Stomach (tissue), 4 donors: ENCODE results near the gene FNBP1L.

Experiments
- EP300 ChIP-seq: sonication (generic); formaldehyde crosslinking; IDR thresholded peaks from one replicate; pipeline ENCODE4 v1.6.1; 2017; ENCODE audit warnings: antibody characterized with exemption
- POLR2A ChIP-seq, 4 donors: fragments of 450-650 bp; IDR thresholded peaks; one replicate each; pipeline ENCODE4 v1.6.1; 2016; ENCODE audit warnings: antibody characterized with exemption in 4 of 4, control low read depth in 2 of 4, mild to moderate bottlenecking in 1 of 4, moderate library complexity in 1 of 4
- POLR2AphosphoS5 ChIP-seq, 3 donors: sonication (generic); formaldehyde crosslinking; IDR thresholded peaks; one replicate each; pipeline ENCODE4 v1.6.1; 2016; ENCODE audit warnings: antibody characterized with exemption in 3 of 3
- TF ChIP-seq, protein P1 (sequence below), 7 experiments: fragments of 450-650 bp in 4 of 7; fragments of 200-600 bp in 3 of 7; sonication (generic) in 3 of 7; IDR thresholded peaks; one replicate each; pipeline ENCODE4 v1.5.1; 2016 to 2019; ENCODE audit warnings: antibody characterized with exemption in 7 of 7, control low read depth in 2 of 7, mild to moderate bottlenecking in 1 of 7

DNA sequence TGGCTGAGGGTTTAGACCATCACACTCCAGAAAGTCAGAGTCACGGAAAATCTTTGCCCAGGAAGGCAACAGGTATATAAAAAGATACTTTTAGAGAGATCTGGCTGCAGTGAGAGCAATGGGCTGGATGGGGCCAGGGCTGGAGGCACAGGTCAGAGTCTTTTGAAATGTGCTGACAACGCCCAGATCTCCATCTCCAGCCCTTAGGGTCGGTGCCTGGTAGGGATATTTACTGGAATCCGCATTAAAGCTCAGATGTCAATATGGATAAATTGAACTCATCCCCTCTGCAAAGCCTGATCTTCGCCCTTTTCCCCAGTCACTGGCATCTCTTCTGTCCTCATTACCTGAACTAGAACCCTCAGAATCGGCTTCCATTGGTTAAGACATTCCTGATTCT lies 151.6 kb downstream of the FNBP1L start:
- TF ChIP-seq, protein P1, sequence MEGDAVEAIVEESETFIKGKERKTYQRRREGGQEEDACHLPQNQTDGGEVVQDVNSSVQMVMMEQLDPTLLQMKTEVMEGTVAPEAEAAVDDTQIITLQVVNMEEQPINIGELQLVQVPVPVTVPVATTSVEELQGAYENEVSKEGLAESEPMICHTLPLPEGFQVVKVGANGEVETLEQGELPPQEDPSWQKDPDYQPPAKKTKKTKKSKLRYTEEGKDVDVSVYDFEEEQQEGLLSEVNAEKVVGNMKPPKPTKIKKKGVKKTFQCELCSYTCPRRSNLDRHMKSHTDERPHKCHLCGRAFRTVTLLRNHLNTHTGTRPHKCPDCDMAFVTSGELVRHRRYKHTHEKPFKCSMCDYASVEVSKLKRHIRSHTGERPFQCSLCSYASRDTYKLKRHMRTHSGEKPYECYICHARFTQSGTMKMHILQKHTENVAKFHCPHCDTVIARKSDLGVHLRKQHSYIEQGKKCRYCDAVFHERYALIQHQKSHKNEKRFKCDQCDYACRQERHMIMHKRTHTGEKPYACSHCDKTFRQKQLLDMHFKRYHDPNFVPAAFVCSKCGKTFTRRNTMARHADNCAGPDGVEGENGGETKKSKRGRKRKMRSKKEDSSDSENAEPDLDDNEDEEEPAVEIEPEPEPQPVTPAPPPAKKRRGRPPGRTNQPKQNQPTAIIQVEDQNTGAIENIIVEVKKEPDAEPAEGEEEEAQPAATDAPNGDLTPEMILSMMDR (IDR thresholded peaks at IDR 0.05) = no peak
- TF ChIP-seq POLR2A (IDR thresholded peaks at IDR 0.05) = no peak
- TF ChIP-seq POLR2AphosphoS5 (IDR thresholded peaks at IDR 0.05) = no peak
- no peak for TF ChIP-seq EP300
